GM21367 (cell line): ENCODE data around the gene SP9.

ENCODE experiments used
- ATAC-seq: cut with Tn5 transposase; IDR thresholded peaks from one replicate; pipeline ENCODE4 v1.9.1; 2021; ENCODE audit not compliant: unreplicated experiment

SP9 gene

GRCh38 chr2:174333372-174334277, 1.1 kb upstream of the SP9 start:
- no peak for ATAC-seq

- ATAC-seq = no peak
Observed at GRCh38 chr2:174334278-174334715, 457 bp upstream of the SP9 start.

GRCh38 chr2:174335254-174335987, 667 bp downstream of the SP9 start:
- no peak for ATAC-seq

GRCh38 chr2:174335988-174336500, 1.3 kb downstream of the SP9 start:
- no peak for ATAC-seq

GRCh38 chr2:174336501-174337336, 2.0 kb downstream of the SP9 start:
- ATAC-seq = no peak

- no peak for ATAC-seq
Observed at GRCh38 chr2:174337337-174338146, 2.8 kb downstream of the SP9 start.

- no peak for ATAC-seq
Observed at GRCh38 chr2:174338147-174338605, 3.4 kb downstream of the SP9 start.

GRCh38 chr2:174338671-174339560, 4.2 kb downstream of the SP9 start:
- no peak for ATAC-seq

GRCh38 chr2:174339561-174340399, 5.0 kb downstream of the SP9 start:
- ATAC-seq = no peak

GRCh38 chr2:174340400-174341292, 5.9 kb downstream of the SP9 start:
- no peak for ATAC-seq

GRCh38 chr2:174341293-174341994, 6.7 kb downstream of the SP9 start:
- no peak for ATAC-seq

- ATAC-seq = no peak
Observed at GRCh38 chr2:174341995-174342685, 7.4 kb downstream of the SP9 start.

GRCh38 chr2:174342686-174343342, 8.1 kb downstream of the SP9 start:
- ATAC-seq = no peak

- no peak for ATAC-seq
Observed at GRCh38 chr2:174343343-174343622, 8.5 kb downstream of the SP9 start.

GRCh38 chr2:174343623-174344455, 9.1 kb downstream of the SP9 start:
- no peak for ATAC-seq
